GM21526 (cell line): ENCODE measurements around the gene HSPBAP1.
"Not testable (repeated sequence)": the region's sequence is repeated elsewhere in the genome, so short reads cannot be mapped to it uniquely, and the experiment has no call there.

ENCODE experiments used
- ATAC-seq: cut with Tn5 transposase; IDR thresholded peaks from one replicate; pipeline ENCODE4 v1.9.1; 2021; ENCODE audit warnings: moderate library complexity; ENCODE audit not compliant: unreplicated experiment, low FRiP score

Gene HSPBAP1

GRCh38 chr3:122787872-122788271 is 5.8 kb downstream of the HSPBAP1 start:
- no peak for ATAC-seq

DNA sequence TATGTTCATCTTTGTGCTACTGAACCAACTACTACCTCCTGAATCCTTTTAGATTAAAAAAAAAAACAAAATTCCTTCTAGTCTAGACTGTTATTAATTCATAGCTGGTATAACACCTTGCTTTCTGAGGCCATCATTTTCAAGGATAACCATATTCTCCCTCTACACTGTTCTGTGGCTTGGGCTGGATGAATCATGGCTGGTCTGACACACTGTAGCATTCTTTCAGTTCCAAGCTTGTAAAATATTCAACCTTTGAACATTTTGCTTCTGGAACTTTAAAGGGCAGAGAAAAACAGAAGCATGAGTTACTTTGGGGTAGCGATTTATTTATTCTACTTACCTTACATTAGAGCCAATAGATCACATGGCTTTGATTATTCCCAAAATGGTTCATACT is 7.6 kb downstream of the HSPBAP1 start:
- ATAC-seq = no peak

GRCh38 chr3:122785231-122785630 is 8.4 kb downstream of the HSPBAP1 start:
- no peak for ATAC-seq

DNA sequence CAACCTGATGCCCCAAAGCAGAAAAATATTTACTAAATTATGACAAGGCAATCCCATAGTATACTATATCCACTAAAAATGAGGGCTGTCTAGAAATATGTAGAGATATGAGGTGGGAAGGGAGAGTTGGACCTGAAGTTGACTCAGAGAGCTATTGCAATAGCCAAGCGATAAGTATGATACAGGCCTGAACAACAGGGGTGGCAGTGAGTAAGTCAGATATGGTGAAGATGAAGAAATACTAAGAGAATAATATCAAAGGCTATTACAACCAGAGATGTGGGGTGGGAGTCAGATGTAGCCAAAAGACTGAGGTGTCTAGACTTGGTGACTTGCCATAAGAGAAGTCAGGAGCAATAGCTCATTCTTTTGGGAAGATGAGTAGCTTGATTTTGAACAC is 9.2 kb downstream of the HSPBAP1 start:
- no peak for ATAC-seq

- ATAC-seq = no peak
Observed at GRCh38 chr3:122782804-122783203, 10.8 kb downstream of the HSPBAP1 start.

- ATAC-seq = no peak
Observed at GRCh38 chr3:122777563-122777962, 16.1 kb downstream of the HSPBAP1 start.

- no peak for ATAC-seq
Observed at GRCh38 chr3:122776675-122777468, 16.8 kb downstream of the HSPBAP1 start.

DNA sequence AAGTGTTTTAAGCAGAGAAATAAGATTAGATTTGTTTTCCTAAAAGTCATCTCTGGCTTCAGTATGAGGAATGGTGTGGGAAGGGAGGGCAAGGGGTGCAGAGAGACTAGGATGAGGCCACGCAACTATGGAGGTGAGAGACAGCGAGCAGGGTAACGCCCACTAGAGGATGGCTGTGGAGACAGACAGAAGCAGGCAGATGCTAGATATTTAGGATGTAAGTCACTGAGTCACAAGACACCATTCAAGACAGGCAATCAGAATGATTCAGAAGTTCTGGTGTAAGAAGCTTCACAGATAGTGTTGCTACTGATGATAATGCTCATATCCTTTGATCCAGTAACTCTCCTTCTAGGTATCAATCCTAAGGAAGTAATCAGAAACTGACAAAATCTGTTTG is 19.1 kb downstream of the HSPBAP1 start:
- ATAC-seq = no peak

- no peak for ATAC-seq
Observed at GRCh38 chr3:122773944-122774509, 19.6 kb downstream of the HSPBAP1 start.

DNA sequence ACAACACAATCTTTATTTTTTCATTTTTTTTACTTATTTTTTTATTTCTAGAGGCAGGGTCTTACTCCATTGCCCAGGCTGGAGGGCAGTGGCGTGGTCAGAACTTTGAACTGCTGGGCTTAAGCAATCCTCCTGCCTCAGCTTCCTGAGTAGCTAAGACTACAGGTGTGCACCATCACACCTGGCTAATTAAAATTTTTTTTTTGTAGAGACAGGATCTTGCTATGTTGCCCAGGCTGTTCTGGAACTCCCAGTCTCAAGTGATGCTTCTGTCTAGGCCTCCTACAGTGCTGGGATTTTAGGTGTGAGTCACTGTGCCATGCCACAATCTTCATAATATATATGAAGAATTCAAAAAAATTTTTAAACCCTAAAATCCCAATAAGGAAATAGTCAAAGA is 20.8 kb downstream of the HSPBAP1 start:
- no peak for ATAC-seq

DNA sequence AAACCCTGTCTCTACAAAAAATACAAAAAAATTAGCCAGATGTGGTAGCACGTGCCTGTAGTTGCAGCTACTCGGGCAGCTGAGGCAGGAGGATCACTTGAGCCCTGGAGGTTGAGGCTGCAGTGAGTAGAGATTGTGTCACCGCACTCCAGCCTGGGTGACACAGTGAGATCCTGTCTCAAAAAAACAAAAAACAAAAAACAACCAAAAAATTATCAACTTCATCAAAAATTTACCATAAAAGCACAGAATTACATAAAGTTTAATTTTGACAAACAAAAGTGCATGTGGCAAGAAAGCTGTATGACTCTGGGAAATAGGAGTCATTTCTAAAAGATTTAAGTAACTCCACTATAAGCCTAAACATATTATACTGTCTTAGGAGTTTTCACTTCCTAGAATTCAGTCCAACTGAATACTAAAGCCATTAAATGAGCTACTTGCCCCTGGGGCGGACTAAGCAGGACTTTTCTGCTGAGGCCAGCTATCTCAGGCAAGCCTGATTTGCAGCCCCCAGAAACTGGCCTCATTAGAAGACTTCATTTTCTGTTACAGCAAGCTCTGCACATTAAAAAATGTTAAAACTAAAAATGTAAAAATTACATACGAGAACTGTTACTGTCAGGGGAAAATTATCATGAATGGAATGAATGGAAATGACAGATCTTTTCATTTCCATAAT is 23.0 kb downstream of the HSPBAP1 start:
- ATAC-seq = no peak

GRCh38 chr3:122767540-122768372 is 25.9 kb downstream of the HSPBAP1 start:
- ATAC-seq = no peak

DNA sequence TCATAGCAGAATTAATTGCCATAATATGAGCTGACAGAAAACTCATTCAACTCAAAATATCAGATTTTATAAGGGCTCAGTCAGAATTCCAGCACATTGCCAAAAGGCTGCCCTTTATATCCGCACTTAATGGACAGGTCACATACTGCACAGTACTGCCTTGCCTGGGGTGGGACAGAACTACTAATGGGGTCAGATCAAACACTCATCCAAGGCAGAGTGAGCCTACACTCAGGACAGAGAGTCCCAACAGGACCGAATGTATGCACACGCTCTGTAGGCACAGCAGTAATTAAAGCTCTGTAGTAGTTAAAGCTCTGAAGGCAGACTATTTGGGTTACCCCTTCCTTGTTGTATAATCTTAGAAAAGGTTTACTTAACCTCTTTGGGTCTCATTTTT is 27.2 kb downstream of the HSPBAP1 start:
- ATAC-seq = no peak

- no peak for ATAC-seq
Observed at GRCh38 chr3:122760453-122761271, 33.0 kb downstream of the HSPBAP1 start.

DNA sequence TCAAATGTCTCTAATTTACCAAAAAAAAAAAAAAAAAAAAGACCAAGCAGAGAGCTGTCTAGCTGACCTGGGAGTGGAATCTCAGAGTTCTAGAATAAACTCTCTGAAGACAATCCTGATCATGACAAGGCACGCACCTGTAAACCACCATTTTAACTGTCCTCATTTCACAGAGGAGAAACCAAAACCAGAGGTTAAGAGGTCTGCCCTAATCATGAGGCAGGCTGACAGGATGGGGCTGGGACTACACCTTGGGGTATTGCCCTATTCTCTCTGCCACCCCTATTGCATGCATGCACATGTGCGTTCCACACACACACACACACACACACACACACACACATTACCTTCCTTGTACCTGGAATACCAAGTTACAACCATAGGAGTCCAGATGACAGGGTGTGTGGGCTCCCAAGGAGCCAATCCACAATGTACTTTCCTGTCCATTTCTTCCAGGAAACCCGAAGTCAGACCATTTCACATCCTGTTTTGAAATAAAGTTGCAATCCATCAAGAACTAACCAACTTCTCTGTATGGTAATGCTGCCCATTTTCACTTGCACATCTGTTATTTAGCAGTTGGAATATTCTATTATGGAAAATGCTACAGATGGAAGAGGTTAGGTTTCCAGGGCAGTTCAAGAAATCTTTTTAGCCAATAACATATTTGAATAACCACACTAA is 34.6 kb downstream of the HSPBAP1 start:
- ATAC-seq = no peak

DNA sequence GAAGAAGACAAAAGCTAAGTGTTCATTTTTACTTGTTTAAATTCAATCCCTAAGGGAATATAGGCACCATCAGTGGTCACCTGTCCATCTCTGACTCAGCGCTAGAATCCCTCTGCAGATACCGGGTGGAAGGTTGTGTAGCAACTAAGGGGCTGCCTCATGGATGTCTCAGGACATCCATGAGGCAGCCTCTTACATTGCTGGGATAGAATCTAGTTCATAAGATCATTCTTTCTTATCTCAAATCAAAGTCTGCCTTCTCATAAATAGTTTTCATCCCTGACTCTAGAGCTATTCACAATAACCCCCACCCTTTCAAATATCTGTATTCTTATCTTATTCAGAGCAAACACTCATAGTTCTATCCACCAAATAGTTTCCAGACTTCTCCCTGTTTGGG is 38.1 kb downstream of the HSPBAP1 start:
- ATAC-seq = no peak

- ATAC-seq = no peak
Observed at GRCh38 chr3:122754929-122755328, 38.7 kb downstream of the HSPBAP1 start.

GRCh38 chr3:122748347-122748746 is 45.3 kb downstream of the HSPBAP1 start:
- no peak for ATAC-seq

GRCh38 chr3:122747295-122747694 is 46.3 kb downstream of the HSPBAP1 start:
- ATAC-seq = not testable (repeated sequence)
